ENCODE data around the gene EXOSC5. TPM values are rescaled to one million over a fixed set of nuclear protein-coding genes. Genes with fewer than 3 reads are reported as not detected.

Gene EXOSC5
- total RNA-seq, 1 donor, result 14.5 TPM

- H3K27ac ChIP-seq (ENCODE audit: low read depth, low read length), result no peak overlapping the region
- no peak for TF ChIP-seq CTCF (IDR thresholded peaks at IDR 0.05; ENCODE audit: extremely low read depth, low read depth, low read length)
- peaks cover 7% of the 10 kb centered on the region for H4K20me1 ChIP-seq (ENCODE audit: insufficient read depth, low read length)
- H3K4me2 ChIP-seq (ENCODE audit: insufficient read depth, low read length), result no peak overlapping the region
- peaks cover 5% of the 10 kb centered on the region for H3K36me3 ChIP-seq (ENCODE audit: insufficient read depth, low read length)
- no peaks in the 10 kb centered on the region for H3K27me3 ChIP-seq (ENCODE audit: insufficient read depth, low read length)
- H3K79me2 ChIP-seq (ENCODE audit: insufficient read depth, low read length), result peaks cover 13% of the 10 kb centered on the region
- H3K4me3 ChIP-seq (ENCODE audit: insufficient read depth, low read length), result no peak overlapping the region
- peaks cover 5% of the 10 kb centered on the region for H3K4me1 ChIP-seq (ENCODE audit: insufficient read depth, low read length)
- peak; percentile 74 for DNase-seq (ENCODE audit: insufficient read length, low spot score, missing footprints)
- no peaks in the 10 kb centered on the region for H3K9me3 ChIP-seq (ENCODE audit: low read depth, low read length)
- H2AFZ ChIP-seq (ENCODE audit: low read length), result no peak overlapping the region
Observed at GRCh38 chr19:41356984-41357739, 40.0 kb downstream of the EXOSC5 start.

- Histone ChIP-seq H3K9me3 (ENCODE audit: low read depth, low read length) (no peaks in the 10 kb centered on the region), H3K27me3 (ENCODE audit: insufficient read depth, low read length) (no peaks in the 10 kb centered on the region), H3K4me1 (ENCODE audit: insufficient read depth, low read length) (peaks cover 5% of the 10 kb centered on the region), H3K36me3 (ENCODE audit: insufficient read depth, low read length) (no peaks in the 10 kb centered on the region), H3K27ac (ENCODE audit: low read depth, low read length) (no peak overlapping the region), H3K4me2 (ENCODE audit: insufficient read depth, low read length) (no peak overlapping the region), H2AFZ (ENCODE audit: low read length) (no peak overlapping the region), H3K79me2 (ENCODE audit: insufficient read depth, low read length) (peaks cover 27% of the 10 kb centered on the region), H4K20me1 (ENCODE audit: insufficient read depth, low read length) (peaks cover 21% of the 10 kb centered on the region), H3K4me3 (ENCODE audit: insufficient read depth, low read length) (no peak overlapping the region)
- peak; percentile 44 for DNase-seq (ENCODE audit: insufficient read length, low spot score, missing footprints)
- no peak for TF ChIP-seq CTCF (IDR thresholded peaks at IDR 0.05; ENCODE audit: extremely low read depth, low read depth, low read length)
Observed at GRCh38 chr19:41355802-41356201, 41.4 kb downstream of the EXOSC5 start.

- no peak overlapping the region for H3K27ac ChIP-seq (ENCODE audit: low read depth, low read length)
- no peak overlapping the region for H3K4me2 ChIP-seq (ENCODE audit: insufficient read depth, low read length)
- no peaks in the 10 kb centered on the region for H3K9me3 ChIP-seq (ENCODE audit: low read depth, low read length)
- no peaks in the 10 kb centered on the region for H3K27me3 ChIP-seq (ENCODE audit: insufficient read depth, low read length)
- H3K79me2 ChIP-seq (ENCODE audit: insufficient read depth, low read length), result peaks cover 33% of the 10 kb centered on the region
- H3K4me1 ChIP-seq (ENCODE audit: insufficient read depth, low read length), result peaks cover 7% of the 10 kb centered on the region
- H3K36me3 ChIP-seq (ENCODE audit: insufficient read depth, low read length), result no peaks in the 10 kb centered on the region
- no peak for DNase-seq (ENCODE audit: insufficient read length, low spot score, missing footprints)
- no peak overlapping the region for H3K4me3 ChIP-seq (ENCODE audit: insufficient read depth, low read length)
- no peak overlapping the region for H2AFZ ChIP-seq (ENCODE audit: low read length)
- no peak for TF ChIP-seq CTCF (IDR thresholded peaks at IDR 0.05; ENCODE audit: extremely low read depth, low read depth, low read length)
- peaks cover 23% of the 10 kb centered on the region for H4K20me1 ChIP-seq (ENCODE audit: insufficient read depth, low read length)
Observed at GRCh38 chr19:41355035-41355434, 42.1 kb downstream of the EXOSC5 start.

- peaks cover 11% of the 10 kb centered on the region for H3K4me1 ChIP-seq (ENCODE audit: insufficient read depth, low read length)
- H3K9me3 ChIP-seq (ENCODE audit: low read depth, low read length), result no peaks in the 10 kb centered on the region
- no peak overlapping the region for H2AFZ ChIP-seq (ENCODE audit: low read length)
- no peak overlapping the region for H3K27ac ChIP-seq (ENCODE audit: low read depth, low read length)
- TF ChIP-seq CTCF (IDR thresholded peaks at IDR 0.05; ENCODE audit: extremely low read depth, low read depth, low read length), result no peak
- H4K20me1 ChIP-seq (ENCODE audit: insufficient read depth, low read length), result peaks cover 29% of the 10 kb centered on the region
- no peaks in the 10 kb centered on the region for H3K27me3 ChIP-seq (ENCODE audit: insufficient read depth, low read length)
- H3K4me3 ChIP-seq (ENCODE audit: insufficient read depth, low read length), result peak overlapping the region; percentile 93
- DNase-seq (ENCODE audit: insufficient read length, low spot score, missing footprints), result peak; percentile 71
- peaks cover 39% of the 10 kb centered on the region for H3K79me2 ChIP-seq (ENCODE audit: insufficient read depth, low read length)
- no peaks in the 10 kb centered on the region for H3K36me3 ChIP-seq (ENCODE audit: insufficient read depth, low read length)
- peak overlapping the region; percentile 61 for H3K4me2 ChIP-seq (ENCODE audit: insufficient read depth, low read length)
Observed at GRCh38 chr19:41354343-41354953, 42.7 kb downstream of the EXOSC5 start.
